Activated CD8-positive, alpha-beta memory T cell treated with anti-CD3 and anti-CD28 coated beads, Interleukin-2, amount 10 ng/mL, durations not matched to agents 7 days and 5 days (primary cell): ENCODE data around the gene RAP1A. TPM values are rescaled to one million over a fixed set of nuclear protein-coding genes. Genes with fewer than 3 reads are reported as not detected.
"Not testable (repeated sequence)": the region's sequence is repeated elsewhere in the genome, so short reads cannot be mapped to it uniquely, and the experiment has no call there.

Experiments used
- ATAC-seq: fragments of 150-1000 bp; cut with Tn5 transposase; one replicate; pipeline ENCODE4 v1.10.0; 2021; ENCODE audit warnings: moderate library complexity
- CTCF ChIA-PET: fragments of 350-600 bp; sonication (Branson Sonifier 250); formaldehyde crosslinking; loops from one replicate; lab custom pipeline; 2021; ENCODE audit warnings: antibody characterized with exemption; lab: Charles Lee
- DNase-seq: peaks from one replicate; pipeline ENCODE4 v3.0.0-alpha.2; 2020
- H3K27ac Mint-ChIP-seq: one replicate; pipeline ENCODE4 v1.8.0; 2021; ENCODE audit warnings: mild to moderate bottlenecking, mixed read lengths
- H3K27me3 Mint-ChIP-seq: one replicate; pipeline ENCODE4 v1.8.0; 2021; ENCODE audit warnings: mixed read lengths
- H3K36me3 Mint-ChIP-seq: one replicate; pipeline ENCODE4 v1.8.0; 2021; ENCODE audit warnings: mild to moderate bottlenecking, mixed read lengths
- H3K4me1 Mint-ChIP-seq: one replicate; pipeline ENCODE4 v1.8.0; 2021; ENCODE audit warnings: mixed read lengths
- H3K4me3 Mint-ChIP-seq: one replicate; pipeline ENCODE4 v1.8.0; 2021; ENCODE audit warnings: mild to moderate bottlenecking, moderate library complexity, mixed read lengths
- H3K9me3 Mint-ChIP-seq: one replicate; pipeline ENCODE4 v1.8.0; 2022; ENCODE audit warnings: low read depth, mixed read lengths
- total RNA-seq, 2 experiments: library from RNA; stranded (reverse); gene quantifications; one replicate each; pipeline ENCODE4 v1.2.3, GENCODE V29; 2021

RAP1A gene
- total RNA-seq, 2 experiments from 2014 or later: 161 to 224 TPM

DNA sequence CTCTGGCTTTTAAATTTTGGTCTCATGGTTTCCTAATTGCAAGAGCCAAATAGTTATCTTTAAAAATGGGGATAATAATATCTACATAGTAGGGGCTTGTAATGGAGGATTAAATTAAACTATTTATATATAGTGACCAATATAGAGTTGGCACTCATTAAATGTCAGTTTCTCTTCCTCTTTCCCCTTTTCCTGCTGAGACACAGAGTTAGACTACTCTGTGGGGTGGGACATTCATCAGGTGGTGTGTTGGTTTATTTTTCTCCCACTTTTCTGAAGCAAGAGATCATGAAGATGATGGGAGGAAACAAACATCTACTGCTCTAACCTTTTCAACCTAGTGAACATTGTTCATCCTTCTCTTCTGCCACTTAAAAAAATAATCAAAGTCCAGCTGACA, 17.3 kb upstream of the RAP1A start:
- Mint-ChIP-seq H3K27ac (peak overlapping the region; percentile 96), H3K9me3 (no peaks in the 10 kb centered on the region), H3K36me3 (peaks cover 9% of the 10 kb centered on the region), H3K4me3 (peak overlapping the region; percentile 56), H3K27me3 (no peaks in the 10 kb centered on the region), H3K4me1 (peaks cover 93% of the 10 kb centered on the region)
- ATAC-seq (no peak), DNase-seq (no peak)
- CTCF ChIA-PET: interaction anchor here (1.0 to 9.6 kb wide), 5 partner anchors 9 to 152 kb away, joined by 3 to 102 read pairs (median 52); partner anchors contain the start of gene RAP1A

DNA sequence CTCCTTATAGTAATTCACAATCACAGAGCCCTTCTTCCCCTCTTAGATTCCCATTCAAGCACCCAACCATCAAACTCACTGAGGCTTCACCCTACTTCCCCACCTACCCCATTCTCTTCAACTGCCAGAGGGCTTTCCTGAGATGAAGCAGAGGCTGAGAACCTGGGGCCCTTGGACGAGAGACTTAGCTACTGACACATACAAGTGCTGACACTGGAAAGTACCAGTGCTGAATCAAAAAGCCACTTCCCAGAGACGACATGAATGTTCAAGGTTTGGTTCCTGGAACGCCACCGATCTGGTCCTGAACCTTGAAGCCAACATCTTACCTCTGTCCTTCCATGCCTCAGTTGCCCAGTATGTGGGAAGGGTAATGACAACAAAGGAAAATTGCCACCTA, 16.6 kb upstream of the RAP1A start:
- DNase-seq (no peak), ATAC-seq (no peak)
- Mint-ChIP-seq H3K9me3 (no peaks in the 10 kb centered on the region), H3K27ac (peak overlapping the region; percentile 96), H3K27me3 (no peaks in the 10 kb centered on the region), H3K4me3 (peak overlapping the region; percentile 56), H3K36me3 (peaks cover 9% of the 10 kb centered on the region), H3K4me1 (peaks cover 87% of the 10 kb centered on the region)
- CTCF ChIA-PET: interaction anchor here (0.6 to 9.6 kb wide), 10 partner anchors 8 to 152 kb away, joined by 3 to 102 read pairs (median 4); partner anchors contain the start of gene RAP1A

DNA sequence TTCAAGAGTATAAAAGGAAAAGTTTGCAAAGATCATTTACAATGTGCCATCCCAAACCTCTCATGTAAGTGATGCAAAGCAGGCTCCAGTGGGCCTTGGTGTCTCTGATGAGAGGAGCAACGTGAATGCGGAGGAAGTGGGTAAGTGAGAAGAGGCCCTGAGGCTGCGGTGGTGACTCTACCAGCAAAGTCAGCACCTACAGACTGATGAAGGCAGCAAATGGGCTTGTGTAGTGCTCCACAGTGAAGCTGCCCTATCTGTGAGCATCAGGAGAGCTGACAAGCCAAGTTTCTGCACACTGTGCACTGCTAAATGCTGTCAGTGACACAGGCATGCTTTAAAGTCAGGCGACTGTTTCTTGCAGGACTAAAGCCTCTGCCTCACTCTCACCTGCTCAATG, 15.6 kb upstream of the RAP1A start:
- Mint-ChIP-seq H3K36me3 (peaks cover 13% of the 10 kb centered on the region), H3K27ac (peak overlapping the region; percentile 96), H3K9me3 (no peaks in the 10 kb centered on the region), H3K4me1 (peaks cover 77% of the 10 kb centered on the region), H3K4me3 (peak overlapping the region; percentile 56), H3K27me3 (no peaks in the 10 kb centered on the region)
- CTCF ChIA-PET: interaction anchor here (0.9 to 9.6 kb wide), 7 partner anchors 10 to 96 kb away, joined by 3 to 102 read pairs (median 5); partner anchors contain the start of gene RAP1A
- ATAC-seq (peak; percentile 90), DNase-seq (peak; percentile 95)

DNA sequence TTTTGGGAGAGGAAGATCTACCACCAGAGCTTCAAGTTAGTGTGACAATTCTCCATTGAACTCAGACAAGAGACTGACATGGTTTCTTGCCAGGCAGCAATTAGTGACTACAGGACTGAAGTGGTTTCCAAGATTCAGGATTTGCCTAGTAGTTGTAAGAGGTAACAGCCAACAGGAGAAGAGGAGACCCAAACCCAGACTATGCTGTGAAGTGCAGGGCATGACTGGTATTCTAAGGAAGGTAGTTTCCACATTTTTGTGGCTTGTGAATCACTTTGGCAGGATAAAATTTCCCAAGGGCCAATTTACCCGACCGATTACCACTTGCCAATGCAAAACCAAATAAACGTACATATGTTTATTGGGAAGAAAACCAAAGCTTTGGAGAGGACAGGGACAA, 14.7 kb upstream of the RAP1A start:
- CTCF ChIA-PET: interaction anchor here (1.0 to 9.6 kb wide), 5 partner anchors 9 to 97 kb away, joined by 3 to 102 read pairs (median 52); partner anchors contain the start of gene RAP1A
- Mint-ChIP-seq H3K36me3 (peaks cover 15% of the 10 kb centered on the region), H3K4me1 (peaks cover 71% of the 10 kb centered on the region), H3K27me3 (no peaks in the 10 kb centered on the region), H3K9me3 (peaks cover 2% of the 10 kb centered on the region), H3K4me3 (no peak overlapping the region), H3K27ac (peak overlapping the region; percentile 96)
- ATAC-seq (no peak), DNase-seq (no peak)

DNA sequence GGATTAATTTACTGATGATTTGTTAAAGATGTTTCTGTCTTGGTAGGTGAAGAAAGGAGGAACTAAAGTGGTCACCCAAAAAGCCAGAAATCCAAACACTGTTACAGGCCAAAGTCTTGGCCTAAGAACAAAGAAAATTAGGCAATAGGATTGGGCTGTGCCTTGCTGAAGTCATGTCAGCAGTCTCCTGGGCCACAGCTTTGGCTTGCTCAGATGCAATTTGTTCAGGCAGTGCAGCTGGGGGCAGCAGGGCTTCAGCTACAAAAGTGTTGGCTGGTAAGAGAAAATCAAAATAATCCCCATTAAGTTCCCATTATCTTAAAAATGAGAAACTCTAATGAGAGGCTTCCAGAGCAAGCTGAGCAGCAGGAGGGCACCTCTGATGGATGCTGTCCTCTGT, 14.0 kb upstream of the RAP1A start:
- peak overlapping the region; percentile 96 for H3K27ac Mint-ChIP-seq
- no peaks in the 10 kb centered on the region for H3K27me3 Mint-ChIP-seq
- H3K9me3 Mint-ChIP-seq: peaks cover 2% of the 10 kb centered on the region
- DNase-seq (no peak), ATAC-seq (no peak)
- peaks cover 65% of the 10 kb centered on the region for H3K4me1 Mint-ChIP-seq
- peaks cover 13% of the 10 kb centered on the region for H3K36me3 Mint-ChIP-seq
- CTCF ChIA-PET: interaction anchor here (1.2 to 9.6 kb wide), 4 partner anchors 8 to 97 kb away, joined by 4 to 71 read pairs (median 28); no protein-coding TSS in a partner anchor
- H3K4me3 Mint-ChIP-seq: no peak overlapping the region

DNA sequence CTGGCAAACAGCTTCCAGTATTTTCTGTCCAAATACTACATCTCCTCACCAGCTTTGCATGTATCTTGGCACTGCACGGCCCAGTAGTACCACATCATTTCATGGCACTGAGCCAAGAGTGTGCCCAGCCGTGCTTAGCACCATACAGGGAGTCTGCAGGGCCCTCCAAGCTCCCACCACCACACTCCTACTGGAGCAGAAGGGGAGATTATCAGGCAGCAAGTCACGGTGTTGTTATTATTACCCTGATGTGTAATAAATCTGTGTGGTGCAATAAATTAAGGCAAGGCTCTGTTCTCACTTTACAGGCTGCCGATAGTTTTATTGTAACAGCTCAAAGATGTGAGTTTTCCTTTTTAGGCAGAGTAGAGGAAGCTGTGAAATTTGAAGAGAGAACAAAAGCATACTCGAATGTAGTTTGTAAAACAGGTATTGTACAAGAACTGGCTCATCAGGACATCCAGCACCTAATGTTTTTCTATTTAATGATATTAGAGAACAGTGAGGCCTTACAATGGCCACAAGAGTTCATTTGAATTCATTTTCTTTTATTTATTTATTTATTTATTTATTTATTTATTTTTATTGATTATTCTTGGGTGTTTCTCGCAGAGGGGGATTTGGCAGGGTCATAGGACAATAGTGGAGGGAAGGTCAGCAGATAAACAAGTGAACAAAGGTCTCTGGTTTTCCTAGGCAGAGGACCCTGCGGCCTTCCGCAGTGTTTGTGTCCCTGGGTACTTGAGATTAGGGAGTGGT, 13.0 kb upstream of the RAP1A start:
- H3K27me3 Mint-ChIP-seq, ATAC-seq, H3K4me3 Mint-ChIP-seq, H3K9me3 Mint-ChIP-seq, DNase-seq: not testable (repeated sequence)
- peak overlapping the region; percentile 65 for H3K27ac Mint-ChIP-seq
- H3K36me3 Mint-ChIP-seq: peaks cover 13% of the 10 kb centered on the region
- CTCF ChIA-PET: interaction anchor here (1.2 to 9.6 kb wide), 3 partner anchors 9 to 99 kb away, joined by 5 to 71 read pairs (median 52); no protein-coding TSS in a partner anchor
- H3K4me1 Mint-ChIP-seq: peaks cover 54% of the 10 kb centered on the region

DNA sequence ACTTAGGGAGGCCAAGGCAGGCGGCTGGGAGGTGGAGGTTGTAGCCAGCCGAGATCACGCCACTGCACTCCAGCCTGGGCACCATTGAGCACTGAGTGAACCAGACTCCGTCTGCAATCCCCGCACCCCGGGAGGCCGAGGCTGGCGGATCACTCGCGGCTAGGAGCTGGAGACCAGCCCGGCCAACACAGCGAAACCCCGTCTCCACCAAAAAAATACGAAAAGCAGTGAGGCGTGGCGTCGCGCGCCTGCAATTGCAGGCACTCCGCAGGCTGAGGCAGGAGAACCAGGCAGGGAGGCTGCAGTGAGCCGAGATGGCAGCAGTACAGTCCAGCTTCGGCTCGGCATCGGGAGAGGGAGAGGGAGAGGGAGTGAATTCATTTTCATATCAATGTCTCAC, 11.1 kb upstream of the RAP1A start:
- CTCF ChIA-PET, ATAC-seq, H3K27ac Mint-ChIP-seq, DNase-seq, H3K4me3 Mint-ChIP-seq, H3K27me3 Mint-ChIP-seq, H3K9me3 Mint-ChIP-seq: not testable (repeated sequence)
- Mint-ChIP-seq H3K36me3 (peaks cover 13% of the 10 kb centered on the region), H3K4me1 (peaks cover 36% of the 10 kb centered on the region)

DNA sequence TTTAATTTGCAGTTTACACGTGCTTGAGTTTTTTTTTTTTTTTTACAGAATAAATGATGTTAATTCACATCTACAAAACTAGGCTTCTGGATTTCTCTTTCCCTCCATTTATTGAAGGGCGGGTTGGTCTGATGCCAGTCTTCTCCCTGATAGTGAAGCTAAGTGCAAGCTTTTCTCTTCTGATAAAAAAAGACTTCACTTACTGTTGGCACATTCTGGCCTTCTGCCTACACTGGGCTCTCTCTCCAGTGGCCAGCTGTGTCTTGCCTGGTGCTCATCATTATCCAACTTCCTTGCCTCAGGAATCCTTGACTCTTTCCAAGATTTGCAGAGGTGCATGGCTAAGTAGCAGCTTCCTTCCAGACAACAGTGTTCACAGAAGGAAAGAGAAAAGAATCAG, 7.6 kb upstream of the RAP1A start:
- DNase-seq (no peak), ATAC-seq (no peak)
- Mint-ChIP-seq H3K27me3 (no peaks in the 10 kb centered on the region), H3K36me3 (peaks cover 12% of the 10 kb centered on the region), H3K4me1 (peaks cover 27% of the 10 kb centered on the region), H3K9me3 (peaks cover 2% of the 10 kb centered on the region), H3K27ac (no peak overlapping the region), H3K4me3 (no peak overlapping the region)
- CTCF ChIA-PET: interaction anchor here (0.8 to 0.9 kb wide), 3 partner anchors 9 to 12 kb away, joined by 3 read pairs; no protein-coding TSS in a partner anchor

DNA sequence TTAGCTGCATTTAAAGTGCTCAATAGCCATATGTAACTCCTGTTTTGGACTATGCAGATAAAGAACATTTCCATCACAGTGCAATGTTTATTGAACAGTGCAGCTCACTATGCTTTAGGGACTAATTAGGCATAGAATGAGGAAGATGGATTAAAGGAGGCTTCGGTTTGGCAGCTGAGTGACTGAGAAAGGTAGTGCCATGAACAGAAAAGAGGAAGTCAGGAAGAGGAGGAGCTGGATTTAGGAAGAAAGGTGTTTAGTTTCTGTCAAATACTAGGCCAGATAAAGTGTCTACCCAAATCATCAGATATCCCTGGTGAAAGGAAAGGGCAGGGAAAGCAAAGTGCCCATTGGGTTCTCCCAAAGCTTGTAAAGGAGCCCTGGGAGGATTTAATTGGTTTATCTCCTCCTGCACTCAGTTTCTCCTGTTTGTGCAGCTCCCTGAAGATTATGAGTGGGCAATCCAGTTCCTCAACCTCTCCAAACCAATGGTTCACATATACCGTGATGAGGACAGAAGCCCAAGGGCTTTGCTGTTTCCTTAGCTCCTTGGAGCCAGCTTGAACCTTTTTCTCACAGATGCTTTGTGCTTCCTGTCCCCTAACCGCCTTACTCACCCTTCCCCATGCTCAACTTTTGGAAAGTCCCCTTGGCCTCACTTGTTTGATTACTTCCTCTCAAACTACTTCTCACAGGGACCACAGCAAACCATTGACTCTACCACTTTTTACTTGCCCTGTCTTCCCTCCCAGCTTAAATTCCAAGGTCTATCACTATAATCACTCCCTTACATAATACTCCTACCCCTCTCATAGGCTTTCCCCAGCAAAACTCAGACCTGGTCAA, 3.5 kb upstream of the RAP1A start:
- no peaks in the 10 kb centered on the region for H3K9me3 Mint-ChIP-seq
- peaks cover 13% of the 10 kb centered on the region for H3K36me3 Mint-ChIP-seq
- peak overlapping the region; percentile 91 for H3K27ac Mint-ChIP-seq
- H3K27me3 Mint-ChIP-seq: no peaks in the 10 kb centered on the region
- ATAC-seq (peak; percentile 23), DNase-seq (peak; percentile 79)
- H3K4me1 Mint-ChIP-seq: peaks cover 44% of the 10 kb centered on the region
- CTCF ChIA-PET: interaction anchor here (1.0 to 12.5 kb wide), 10 partner anchors 10 to 131 kb away, joined by 3 to 102 read pairs (median 4); no protein-coding TSS in a partner anchor
- peak overlapping the region; percentile 33 for H3K4me3 Mint-ChIP-seq

DNA sequence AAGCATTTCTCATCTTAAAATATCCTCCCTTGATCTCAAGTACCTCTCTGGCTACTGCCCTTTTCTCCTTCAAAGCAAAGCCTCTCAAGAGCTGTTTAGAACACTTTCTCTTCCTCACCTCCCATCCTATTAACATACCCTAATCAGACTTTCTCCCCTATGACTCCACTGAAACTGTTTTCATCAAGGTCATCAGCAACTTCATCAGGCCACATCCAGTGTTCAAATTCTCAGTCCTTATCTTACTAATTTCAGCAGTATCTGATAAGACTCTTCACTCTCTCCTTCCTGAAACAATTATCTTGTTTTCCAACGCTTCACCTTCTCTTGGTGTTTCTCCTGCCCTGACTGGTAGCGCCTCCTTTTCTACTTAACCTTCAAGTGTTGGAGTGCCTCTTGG, 1.5 kb upstream of the RAP1A start:
- DNase-seq: no peak
- H3K36me3 Mint-ChIP-seq: peaks cover 30% of the 10 kb centered on the region
- CTCF ChIA-PET: interaction anchor here (1.6 to 12.5 kb wide), 4 partner anchors 17 to 110 kb away, joined by 5 to 102 read pairs (median 62); no protein-coding TSS in a partner anchor
- no peaks in the 10 kb centered on the region for H3K27me3 Mint-ChIP-seq
- H3K4me3 Mint-ChIP-seq: peak overlapping the region; percentile 94
- peaks cover 60% of the 10 kb centered on the region for H3K4me1 Mint-ChIP-seq
- peak overlapping the region; percentile 77 for H3K27ac Mint-ChIP-seq
- H3K9me3 Mint-ChIP-seq: no peaks in the 10 kb centered on the region
- no peak for ATAC-seq

DNA sequence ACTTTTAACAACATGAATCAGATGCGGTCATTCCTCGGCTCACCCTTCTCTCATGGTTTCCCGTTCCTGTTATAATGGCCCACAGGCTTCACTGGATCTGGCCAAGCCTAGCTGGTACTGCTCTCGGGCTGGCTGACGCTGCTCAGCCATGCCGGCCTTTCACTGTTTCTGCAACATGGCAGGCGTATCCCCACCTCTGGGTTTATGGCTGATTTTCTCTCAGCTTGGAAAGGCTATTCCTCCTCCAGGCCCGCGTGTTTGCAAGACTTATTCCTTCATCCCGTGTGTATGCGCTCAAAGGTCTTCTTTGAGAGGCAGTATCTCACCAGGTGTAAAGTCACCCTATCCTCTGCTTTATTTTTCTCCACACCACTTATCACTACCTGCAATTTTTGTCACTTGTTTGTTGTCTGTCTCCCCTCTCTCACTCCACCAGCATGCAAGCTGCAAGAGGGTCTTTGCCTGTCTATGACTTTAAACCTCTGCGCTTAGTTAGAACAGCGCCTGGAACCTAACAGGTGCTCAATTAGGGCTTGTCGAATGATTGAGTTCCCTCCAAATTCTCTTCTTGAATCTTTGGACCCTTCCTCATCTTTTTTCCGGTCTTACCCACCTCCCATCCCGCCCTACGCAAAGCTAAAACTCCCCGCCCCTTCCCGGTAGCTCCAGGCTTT, 491 bp upstream of the RAP1A start:
- ATAC-seq: peak; percentile 4
- H3K4me1 Mint-ChIP-seq: peaks cover 69% of the 10 kb centered on the region
- CTCF ChIA-PET: interaction anchor here (0.6 to 12.5 kb wide), 6 partner anchors 18 to 111 kb away, joined by 3 to 102 read pairs (median 16); no protein-coding TSS in a partner anchor
- DNase-seq: no peak
- peak overlapping the region; percentile 94 for H3K4me3 Mint-ChIP-seq
- peak overlapping the region; percentile 92 for H3K27ac Mint-ChIP-seq
- H3K9me3 Mint-ChIP-seq: no peaks in the 10 kb centered on the region
- H3K36me3 Mint-ChIP-seq: peaks cover 37% of the 10 kb centered on the region
- no peaks in the 10 kb centered on the region for H3K27me3 Mint-ChIP-seq

DNA sequence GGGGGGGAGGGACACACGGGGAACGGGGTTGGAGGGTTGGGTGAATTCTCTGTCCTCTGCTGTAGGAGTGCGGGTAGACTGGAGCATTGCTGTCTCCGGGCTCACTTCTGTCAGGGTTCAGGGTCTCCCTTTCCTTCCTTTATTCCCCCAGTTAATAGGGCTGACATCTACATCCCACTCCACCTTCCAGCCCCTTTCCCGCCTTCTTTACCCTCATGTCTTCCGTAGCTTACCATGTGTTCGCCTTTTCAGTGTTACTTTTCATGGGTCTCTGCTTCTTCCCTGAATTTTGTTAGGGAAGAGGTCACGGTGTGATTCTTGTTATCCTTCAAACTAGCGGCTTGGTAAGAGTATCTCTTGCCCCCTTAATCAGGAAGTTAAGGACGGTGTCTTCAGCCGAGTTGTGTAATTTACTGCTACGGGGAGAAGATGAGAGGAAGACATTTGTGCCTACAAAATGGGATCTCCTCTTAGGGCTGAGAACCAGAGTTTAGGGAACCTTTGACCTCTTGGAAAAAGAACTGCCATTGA, 917 bp downstream of the RAP1A start:
- peak overlapping the region; percentile 91 for H3K27ac Mint-ChIP-seq
- CTCF ChIA-PET: interaction anchor here (0.7 to 12.5 kb wide), 7 partner anchors 9 to 112 kb away, joined by 3 to 102 read pairs (median 9); no protein-coding TSS in a partner anchor
- H3K27me3 Mint-ChIP-seq: no peaks in the 10 kb centered on the region
- no peak for DNase-seq
- peaks cover 70% of the 10 kb centered on the region for H3K4me1 Mint-ChIP-seq
- no peaks in the 10 kb centered on the region for H3K9me3 Mint-ChIP-seq
- no peak for ATAC-seq
- H3K36me3 Mint-ChIP-seq: peaks cover 35% of the 10 kb centered on the region
- peak overlapping the region; percentile 94 for H3K4me3 Mint-ChIP-seq
